HG03139 (cell line): ENCODE data around the gene KIAA0513.
"Not testable (repeated sequence)": the region's sequence is repeated elsewhere in the genome, so short reads cannot be mapped to it uniquely, and the experiment has no call there.

Experiments
- ATAC-seq: cut with Tn5 transposase; IDR thresholded peaks from one replicate; pipeline ENCODE4 v1.9.1; 2021; ENCODE audit not compliant: unreplicated experiment

Gene KIAA0513

GRCh38 chr16:85047867-85048455 lies 20.4 kb downstream of the KIAA0513 start:
- ATAC-seq = no peak

- ATAC-seq = no peak
Observed at GRCh38 chr16:85048921-85049562, 21.4 kb downstream of the KIAA0513 start.

- no peak for ATAC-seq
Observed at GRCh38 chr16:85049706-85050305, 22.2 kb downstream of the KIAA0513 start.

GRCh38 chr16:85051067-85051581 lies 23.5 kb downstream of the KIAA0513 start:
- no peak for ATAC-seq

- no peak for ATAC-seq
Observed at GRCh38 chr16:85051683-85052082, 24.1 kb downstream of the KIAA0513 start.

GRCh38 chr16:85052536-85052935 lies 24.9 kb downstream of the KIAA0513 start:
- no peak for ATAC-seq

- not testable (repeated sequence) for ATAC-seq
Observed at GRCh38 chr16:85054321-85054720, 26.7 kb downstream of the KIAA0513 start.

GRCh38 chr16:85054948-85055492 lies 27.4 kb downstream of the KIAA0513 start:
- ATAC-seq = no peak

- peak; percentile 74 for ATAC-seq
Observed at GRCh38 chr16:85055493-85056210, 28.1 kb downstream of the KIAA0513 start.

GRCh38 chr16:85056211-85056748 lies 28.7 kb downstream of the KIAA0513 start:
- ATAC-seq = no peak

- no peak for ATAC-seq
Observed at GRCh38 chr16:85057212-85057889, 29.8 kb downstream of the KIAA0513 start.

GRCh38 chr16:85057948-85058347 lies 30.4 kb downstream of the KIAA0513 start:
- no peak for ATAC-seq

- ATAC-seq = no peak
Observed at GRCh38 chr16:85058909-85059308, 31.3 kb downstream of the KIAA0513 start.

GRCh38 chr16:85061566-85061965 lies 34.0 kb downstream of the KIAA0513 start:
- no peak for ATAC-seq

- ATAC-seq = no peak
Observed at GRCh38 chr16:85062323-85062722, 34.7 kb downstream of the KIAA0513 start.

- ATAC-seq = no peak
Observed at GRCh38 chr16:85062845-85063244, 35.2 kb downstream of the KIAA0513 start.

GRCh38 chr16:85064186-85064585 lies 36.6 kb downstream of the KIAA0513 start:
- ATAC-seq = no peak

GRCh38 chr16:85065099-85065498 lies 37.5 kb downstream of the KIAA0513 start:
- no peak for ATAC-seq

GRCh38 chr16:85066346-85066885 lies 38.8 kb downstream of the KIAA0513 start:
- ATAC-seq = no peak

GRCh38 chr16:85067024-85067423 lies 39.4 kb downstream of the KIAA0513 start:
- ATAC-seq = no peak
